ENCODE results near the gene FSD1. TPM values are rescaled to one million over a fixed set of nuclear protein-coding genes. Genes with fewer than 3 reads are reported as not detected.

The FSD1 gene
- total RNA-seq, result not detected

GRCh38 chr19:4304538-4305256 is at the start of gene FSD1:
FSD1 (plus strand) TSS chr19:4304598; CDS start chr19:4304747, 149 bp downstream.
- no peak for DNase-seq (ENCODE audit: low spot score in 2 of 2)
- intact Hi-C loops (cut with DNase I), result loop anchor here (2.0 kb wide), 1 partner anchor 32 kb away; no protein-coding TSS in a partner anchor
- TF ChIP-seq CTCF (IDR thresholded peaks at IDR 0.05), result no peak
- H3K27me3 ChIP-seq, result no peaks in the 10 kb centered on the region
- H3K27ac ChIP-seq, result no peak within 1 kb of the TSS
- H3K4me3 ChIP-seq, result peak within 1 kb of the TSS; percentile 21 to 50
- no peaks in the 10 kb centered on the region for H3K9me3 ChIP-seq
- H3K36me3 ChIP-seq, result no peaks in the 10 kb centered on the region
- no peaks in the 10 kb centered on the region for H3K4me1 ChIP-seq

GRCh38 chr19:4256563-4256962 is 47.8 kb upstream of the FSD1 start:
- Histone ChIP-seq H3K27me3 (no peaks in the 10 kb centered on the region), H3K4me1 (no peaks in the 10 kb centered on the region), H3K36me3 (peaks cover 89 to 95% of the 10 kb centered on the region in 2 donors), H3K4me3 (no peak overlapping the region), H3K9me3 (no peaks in the 10 kb centered on the region), H3K27ac (no peak overlapping the region)
- DNase-seq (ENCODE audit: low spot score in 2 of 2), result no peak
- intact Hi-C loops (cut with DNase I), result no loop called here
- no peak for TF ChIP-seq CTCF (IDR thresholded peaks at IDR 0.05)

- H3K4me3 ChIP-seq, result no peak overlapping the region
- TF ChIP-seq CTCF (IDR thresholded peaks at IDR 0.05), result no peak
These were observed 47.4 kb upstream of the FSD1 start for GRCh38 chr19:4257025-4257424.

GRCh38 chr19:4258181-4258580 is 46.2 kb upstream of the FSD1 start:
- H3K4me1 ChIP-seq, result no peaks in the 10 kb centered on the region
- no peak overlapping the region for H3K4me3 ChIP-seq
- H3K36me3 ChIP-seq, result peaks cover 88 to 97% of the 10 kb centered on the region in 2 donors
- H3K27ac ChIP-seq, result no peak overlapping the region
- no peak for DNase-seq (ENCODE audit: low spot score in 2 of 2)
- H3K9me3 ChIP-seq, result no peaks in the 10 kb centered on the region
- intact Hi-C loops (cut with DNase I), result no loop called here
- no peak for TF ChIP-seq CTCF (IDR thresholded peaks at IDR 0.05)
- H3K27me3 ChIP-seq, result no peaks in the 10 kb centered on the region

More at GRCh38 chr19:4257025-4257424, 47.4 kb upstream of the FSD1 start:
- no peaks in the 10 kb centered on the region for H3K27me3 ChIP-seq
- no peak for DNase-seq (ENCODE audit: low spot score in 2 of 2)
- H3K9me3 ChIP-seq, result no peaks in the 10 kb centered on the region
- H3K4me1 ChIP-seq, result no peaks in the 10 kb centered on the region
- peaks cover 89 to 95% of the 10 kb centered on the region in 2 donors for H3K36me3 ChIP-seq
- intact Hi-C loops (cut with DNase I), result no loop called here
- no peak overlapping the region for H3K27ac ChIP-seq

- intact Hi-C loops (cut with DNase I), result no loop called here
- Histone ChIP-seq H3K27me3 (no peaks in the 10 kb centered on the region), H3K9me3 (no peaks in the 10 kb centered on the region), H3K4me1 (no peaks in the 10 kb centered on the region), H3K4me3 (no peak overlapping the region), H3K36me3 (peaks cover 73 to 78% of the 10 kb centered on the region in 2 donors), H3K27ac (no peak overlapping the region)
- DNase-seq (ENCODE audit: low spot score in 2 of 2), result no peak
- TF ChIP-seq CTCF (IDR thresholded peaks at IDR 0.05), result no peak
These were observed 43.7 kb upstream of the FSD1 start for GRCh38 chr19:4260613-4261191.

All from ascending aorta (tissue), 2 donors.